ENCODE results near the gene HDAC4. TPM values are rescaled to one million over a fixed set of nuclear protein-coding genes. Genes with fewer than 3 reads are reported as not detected.

Gene HDAC4
- total RNA-seq, 1 donor from 2014 or later = 76.6 TPM

DNA sequence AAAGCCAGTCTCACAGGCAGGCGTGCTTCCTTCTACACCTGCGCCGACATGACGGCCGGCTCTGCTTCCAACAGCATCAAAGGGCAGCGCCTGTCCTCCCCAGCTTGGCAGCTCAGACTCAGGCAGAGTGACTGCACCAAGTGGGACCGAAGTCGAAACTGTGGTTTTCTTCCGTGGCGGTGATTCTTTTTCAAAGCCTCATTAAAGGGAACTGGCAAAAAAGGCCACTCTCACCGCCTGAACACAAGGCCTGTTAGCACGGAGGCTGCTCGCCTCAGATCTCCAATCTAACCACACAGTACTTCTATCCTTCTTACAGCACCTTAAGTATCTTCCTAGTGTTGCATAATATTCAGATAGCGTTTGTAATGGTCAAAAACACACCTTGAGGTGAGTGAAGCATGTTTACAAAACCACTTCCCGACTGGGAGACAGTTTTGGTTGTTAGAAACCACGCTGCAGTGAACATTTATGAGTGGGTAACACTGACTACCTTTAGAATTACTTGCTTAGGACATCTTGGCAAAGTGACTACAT is 236.4 kb downstream of the HDAC4 start:
- Histone ChIP-seq H3K4me1 (no peaks in the 10 kb centered on the region), H3K36me3 (peaks cover 0 to 23% of the 10 kb centered on the region in 2 donors), H3K9me3 (no peaks in the 10 kb centered on the region), H3K4me3 (no peak overlapping the region), H3K27me3 (no peaks in the 10 kb centered on the region), H3K27ac (no peak overlapping the region)
- TF ChIP-seq, protein P1, sequence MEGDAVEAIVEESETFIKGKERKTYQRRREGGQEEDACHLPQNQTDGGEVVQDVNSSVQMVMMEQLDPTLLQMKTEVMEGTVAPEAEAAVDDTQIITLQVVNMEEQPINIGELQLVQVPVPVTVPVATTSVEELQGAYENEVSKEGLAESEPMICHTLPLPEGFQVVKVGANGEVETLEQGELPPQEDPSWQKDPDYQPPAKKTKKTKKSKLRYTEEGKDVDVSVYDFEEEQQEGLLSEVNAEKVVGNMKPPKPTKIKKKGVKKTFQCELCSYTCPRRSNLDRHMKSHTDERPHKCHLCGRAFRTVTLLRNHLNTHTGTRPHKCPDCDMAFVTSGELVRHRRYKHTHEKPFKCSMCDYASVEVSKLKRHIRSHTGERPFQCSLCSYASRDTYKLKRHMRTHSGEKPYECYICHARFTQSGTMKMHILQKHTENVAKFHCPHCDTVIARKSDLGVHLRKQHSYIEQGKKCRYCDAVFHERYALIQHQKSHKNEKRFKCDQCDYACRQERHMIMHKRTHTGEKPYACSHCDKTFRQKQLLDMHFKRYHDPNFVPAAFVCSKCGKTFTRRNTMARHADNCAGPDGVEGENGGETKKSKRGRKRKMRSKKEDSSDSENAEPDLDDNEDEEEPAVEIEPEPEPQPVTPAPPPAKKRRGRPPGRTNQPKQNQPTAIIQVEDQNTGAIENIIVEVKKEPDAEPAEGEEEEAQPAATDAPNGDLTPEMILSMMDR (IDR thresholded peaks at IDR 0.05) = no peak
- TF ChIP-seq POLR2AphosphoS5 (IDR thresholded peaks at IDR 0.05; ENCODE audit: insufficient read depth in 1 of 2, low read depth in 1 of 2) (no peak), POLR2A (IDR thresholded peaks at IDR 0.05) (no peak)
- intact Hi-C loops (cut with DNase I) = no loop called here
- no peak for DNase-seq (ENCODE audit: extremely low spot score in 2 of 2)

DNA sequence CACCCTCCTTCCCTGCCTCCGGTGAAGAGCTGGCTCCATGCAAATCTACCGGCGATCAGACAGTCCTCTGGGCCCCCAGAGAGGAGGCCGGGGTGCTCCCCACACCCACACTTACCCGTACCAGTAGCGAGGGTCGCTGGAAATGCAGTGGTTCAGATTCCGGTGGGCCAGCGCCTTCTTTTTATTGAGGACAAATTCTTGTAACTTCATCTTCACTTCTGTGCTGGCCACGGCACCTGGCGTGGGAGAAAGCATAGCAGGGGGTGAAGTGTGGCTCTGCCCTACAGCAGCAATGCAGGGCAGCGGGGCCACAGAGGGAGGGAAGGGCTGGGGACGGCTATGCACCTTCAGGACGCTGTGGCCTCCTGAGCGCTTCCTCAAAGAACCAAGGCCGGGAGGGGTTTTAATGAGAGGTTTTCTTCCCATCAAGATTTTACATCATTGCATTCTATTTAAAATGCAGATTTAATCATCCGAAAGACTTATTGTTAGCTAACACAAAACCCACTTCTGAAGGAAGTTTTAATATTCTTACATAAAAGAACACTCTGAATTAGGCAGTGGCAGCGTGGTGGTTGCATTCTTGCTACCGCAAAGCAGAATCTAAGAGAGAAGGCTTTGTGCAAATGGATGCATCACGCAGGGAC is 237.0 kb downstream of the HDAC4 start:
- no peaks in the 10 kb centered on the region for H3K27me3 ChIP-seq
- no peak for TF ChIP-seq POLR2AphosphoS5 (IDR thresholded peaks at IDR 0.05; ENCODE audit: insufficient read depth in 1 of 2, low read depth in 1 of 2)
- TF ChIP-seq, protein P1 (IDR thresholded peaks at IDR 0.05) = no peak
- no peak for TF ChIP-seq POLR2A (IDR thresholded peaks at IDR 0.05)
- no peak overlapping the region for H3K27ac ChIP-seq
- H3K4me3 ChIP-seq = no peak overlapping the region
- peaks cover 0 to 23% of the 10 kb centered on the region in 2 donors for H3K36me3 ChIP-seq
- H3K4me1 ChIP-seq = no peaks in the 10 kb centered on the region
- no peaks in the 10 kb centered on the region for H3K9me3 ChIP-seq
- intact Hi-C loops (cut with DNase I) = no loop called here
- DNase-seq (ENCODE audit: extremely low spot score in 2 of 2) = no peak

DNA sequence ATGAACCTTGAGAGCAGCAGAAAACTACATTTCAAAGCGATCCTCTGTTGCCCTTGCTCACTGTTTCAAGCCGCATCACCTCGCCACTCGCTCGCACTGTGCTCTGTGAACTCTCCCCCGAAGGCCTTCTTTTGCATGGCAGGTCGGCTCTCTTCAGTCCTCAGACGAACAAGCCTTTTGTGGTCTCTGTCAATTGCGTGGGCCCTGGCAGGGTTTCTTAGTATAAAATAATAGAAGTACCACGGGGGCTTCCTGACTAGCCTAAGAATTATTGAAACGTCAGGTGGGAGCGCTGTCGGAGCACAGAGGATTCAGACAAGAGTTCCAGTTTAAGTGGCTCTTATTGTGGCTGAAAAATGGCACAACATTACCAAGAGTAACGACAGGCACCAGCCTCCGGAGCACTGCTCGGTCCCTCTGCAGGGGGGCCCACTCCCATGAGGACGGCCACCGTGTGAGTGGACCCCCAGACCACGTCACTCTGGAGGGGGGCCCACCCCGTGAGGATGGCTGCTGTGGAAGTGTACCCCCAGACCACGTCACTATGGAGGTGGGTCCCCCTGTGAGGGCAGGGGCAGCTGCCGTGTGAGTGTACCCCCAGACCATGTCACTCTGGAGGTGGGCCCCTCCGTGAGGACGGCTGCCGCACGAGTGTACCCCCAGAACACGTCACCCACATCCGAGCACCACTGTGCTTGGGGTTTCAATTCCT is 237.7 kb downstream of the HDAC4 start:
- intact Hi-C loops (cut with DNase I) = no loop called here
- no peak for DNase-seq (ENCODE audit: extremely low spot score in 2 of 2)
- Histone ChIP-seq H3K27ac (no peak overlapping the region), H3K9me3 (no peaks in the 10 kb centered on the region), H3K36me3 (peaks cover 0 to 23% of the 10 kb centered on the region in 2 donors), H3K4me1 (no peaks in the 10 kb centered on the region), H3K27me3 (no peaks in the 10 kb centered on the region), H3K4me3 (no peak overlapping the region)
- TF ChIP-seq, protein P1 (IDR thresholded peaks at IDR 0.05) = no peak
- TF ChIP-seq POLR2AphosphoS5 (IDR thresholded peaks at IDR 0.05; ENCODE audit: insufficient read depth in 1 of 2, low read depth in 1 of 2) (no peak), POLR2A (IDR thresholded peaks at IDR 0.05) (no peak)

DNA sequence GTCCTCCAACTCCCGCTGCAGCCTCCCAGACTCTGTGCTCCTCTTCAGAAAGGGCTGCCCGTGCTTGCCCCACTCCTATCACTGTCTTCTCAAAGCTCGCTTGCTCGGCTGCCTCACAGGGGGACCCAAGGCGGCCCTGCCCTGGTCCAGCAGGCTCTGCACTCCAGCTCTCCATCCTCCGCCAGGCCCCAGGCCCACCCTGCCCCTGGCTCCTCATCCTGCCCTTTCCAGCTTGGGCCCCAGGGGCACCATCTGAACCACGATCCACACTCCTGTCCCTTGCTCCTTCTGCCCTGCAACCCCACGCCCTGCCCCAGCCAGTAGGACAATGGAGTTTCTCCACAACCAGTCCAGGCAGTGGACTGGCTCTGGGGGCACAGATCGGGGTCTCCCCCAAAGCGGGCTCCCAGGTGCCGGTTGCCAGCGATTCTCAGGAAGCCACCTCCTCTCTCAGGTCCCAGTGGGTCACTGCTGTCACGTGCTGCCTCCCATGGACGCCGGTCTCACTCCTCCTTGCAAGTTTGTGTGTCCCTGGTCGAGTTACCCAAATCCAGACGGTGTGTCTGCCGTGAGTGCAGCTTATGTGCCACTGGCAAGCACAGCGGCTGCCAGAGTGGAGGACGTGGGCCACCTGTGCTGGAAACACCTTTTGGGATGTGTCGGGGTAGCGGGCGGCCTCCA is 238.5 kb downstream of the HDAC4 start:
- TF ChIP-seq, protein P1 (IDR thresholded peaks at IDR 0.05) = no peak
- no peak for TF ChIP-seq POLR2AphosphoS5 (IDR thresholded peaks at IDR 0.05; ENCODE audit: insufficient read depth in 1 of 2, low read depth in 1 of 2)
- no peak for TF ChIP-seq POLR2A (IDR thresholded peaks at IDR 0.05)
- Histone ChIP-seq H3K4me3 (no peak overlapping the region), H3K4me1 (peaks cover 8% of the 10 kb centered on the region), H3K9me3 (no peaks in the 10 kb centered on the region), H3K36me3 (peaks cover 0 to 23% of the 10 kb centered on the region in 2 donors), H3K27me3 (no peaks in the 10 kb centered on the region), H3K27ac (no peak overlapping the region)
- DNase-seq (ENCODE audit: extremely low spot score in 2 of 2) = no peak
- intact Hi-C loops (cut with DNase I) = no loop called here
